Measurements from ENCODE around the gene ADGRE3.

GRCh38 chr19:14686411-14686810 is 11.8 kb upstream of the ADGRE3 start:
- TF ChIP-seq CTCF (IDR thresholded peaks at IDR 0.05) (no peak), POLR2A (IDR thresholded peaks at IDR 0.05) (no peak)
